T-helper 1 cell treated with Interleukin-12 subunit alpha and Interleukin-12 subunit beta and Interleukin-4 antibody, amounts not matched to agents 30 μg/mL and 1 μg/mL, for 36 hours (primary cell): ENCODE results near the gene ACBD6.

Experiments used
- H3K27ac Mint-ChIP-seq: one replicate; pipeline ENCODE4 v1.8.0; 2021; ENCODE audit warnings: mild to moderate bottlenecking, mixed read lengths
- H3K27me3 Mint-ChIP-seq: one replicate; pipeline ENCODE4 v1.8.0; 2021; ENCODE audit warnings: low read depth, mixed read lengths
- H3K36me3 Mint-ChIP-seq: one replicate; pipeline ENCODE4 v1.8.0; 2021; ENCODE audit warnings: low read depth, mixed read lengths
- H3K4me1 Mint-ChIP-seq: one replicate; pipeline ENCODE4 v1.8.0; 2021; ENCODE audit warnings: low read depth, mixed read lengths
- H3K4me3 Mint-ChIP-seq: one replicate; pipeline ENCODE4 v1.8.0; 2021; ENCODE audit warnings: mild to moderate bottlenecking, moderate library complexity, mixed read lengths
- H3K9me3 Mint-ChIP-seq: one replicate; pipeline ENCODE4 v1.8.0; 2021; ENCODE audit warnings: mixed read lengths

The ACBD6 gene

DNA sequence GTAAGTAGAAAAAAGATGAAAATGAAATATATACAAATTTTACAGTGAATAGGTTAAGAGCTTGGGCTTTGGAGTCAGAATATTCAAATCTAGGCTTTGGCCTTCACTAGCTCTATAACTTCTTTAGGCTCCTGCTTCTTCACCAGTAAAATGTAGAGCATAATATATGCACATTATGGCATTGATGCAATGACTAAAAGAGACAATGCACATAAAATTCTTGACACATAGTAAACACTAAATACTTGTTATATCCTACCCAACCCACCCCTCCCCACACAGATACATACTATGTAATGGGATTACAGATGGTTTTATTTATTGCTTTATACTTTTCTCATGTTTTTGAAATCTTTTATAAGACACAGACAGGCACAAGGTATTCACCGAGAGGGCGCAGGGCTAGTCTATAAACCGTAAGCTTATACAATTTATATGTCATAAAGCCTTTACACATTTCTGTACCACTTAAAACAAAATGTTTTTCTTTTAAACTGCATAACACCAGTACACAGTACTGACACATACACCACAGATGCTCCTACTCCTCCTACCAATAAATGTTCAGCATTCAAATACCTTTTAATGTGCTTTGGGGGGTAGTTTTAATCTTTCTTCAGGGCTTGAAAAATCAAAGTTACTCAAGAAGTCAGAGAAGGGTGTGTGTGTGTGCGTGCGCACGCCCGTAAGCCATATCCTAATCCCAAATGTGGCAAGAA, 109.8 kb downstream of the ACBD6 start:
- H3K27me3 Mint-ChIP-seq: no peaks in the 10 kb centered on the region
- no peak overlapping the region for H3K4me3 Mint-ChIP-seq
- no peak overlapping the region for H3K27ac Mint-ChIP-seq
- no peaks in the 10 kb centered on the region for H3K4me1 Mint-ChIP-seq
- peaks cover 23% of the 10 kb centered on the region for H3K36me3 Mint-ChIP-seq
- H3K9me3 Mint-ChIP-seq: peaks cover 4% of the 10 kb centered on the region

DNA sequence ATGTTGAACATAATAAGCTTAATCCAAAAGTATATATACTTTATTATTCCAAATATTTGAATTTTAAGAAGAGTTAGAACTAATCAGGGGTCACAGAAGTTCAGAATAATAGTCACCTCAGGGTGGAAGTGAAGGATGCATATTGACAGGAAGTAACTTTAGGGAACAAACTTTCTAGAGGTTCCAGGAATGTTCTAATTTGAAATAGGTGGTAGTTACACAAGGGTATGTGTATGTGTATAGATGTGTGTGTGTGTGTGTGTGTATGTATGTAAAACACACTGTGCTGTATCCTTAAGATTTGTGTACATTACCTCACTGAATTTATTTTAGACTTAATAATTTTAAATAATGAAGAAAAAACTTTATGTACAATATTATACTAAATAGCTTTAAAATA, 110.4 kb downstream of the ACBD6 start:
- Mint-ChIP-seq H3K9me3 (peaks cover 4% of the 10 kb centered on the region), H3K27ac (no peak overlapping the region), H3K36me3 (peaks cover 22% of the 10 kb centered on the region), H3K4me3 (no peak overlapping the region), H3K27me3 (no peaks in the 10 kb centered on the region), H3K4me1 (peaks cover 2% of the 10 kb centered on the region)

DNA sequence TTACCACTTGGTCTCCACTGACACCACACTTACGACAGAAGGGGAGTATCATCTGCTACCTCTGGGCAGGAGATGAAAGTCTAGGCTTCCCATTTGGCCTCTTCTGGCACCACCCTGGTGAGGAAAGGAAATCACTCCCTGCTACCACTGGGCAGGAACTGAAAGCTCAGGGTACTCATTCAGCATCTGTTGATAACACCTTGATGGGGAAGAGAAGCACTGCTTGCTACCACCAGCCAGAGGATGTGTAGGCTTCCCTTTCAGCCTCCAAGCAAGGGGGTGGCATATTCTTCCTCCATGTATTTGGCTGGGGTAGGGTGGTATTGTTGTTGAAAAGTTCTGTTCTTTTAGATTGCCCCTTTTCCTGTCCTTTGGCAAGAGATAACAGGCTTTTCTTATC, 115.0 kb downstream of the ACBD6 start:
- H3K27ac Mint-ChIP-seq: no peak overlapping the region
- no peaks in the 10 kb centered on the region for H3K27me3 Mint-ChIP-seq
- H3K4me3 Mint-ChIP-seq: no peak overlapping the region
- peaks cover 23% of the 10 kb centered on the region for H3K36me3 Mint-ChIP-seq
- peaks cover 39% of the 10 kb centered on the region for H3K9me3 Mint-ChIP-seq
- peaks cover 2% of the 10 kb centered on the region for H3K4me1 Mint-ChIP-seq

DNA sequence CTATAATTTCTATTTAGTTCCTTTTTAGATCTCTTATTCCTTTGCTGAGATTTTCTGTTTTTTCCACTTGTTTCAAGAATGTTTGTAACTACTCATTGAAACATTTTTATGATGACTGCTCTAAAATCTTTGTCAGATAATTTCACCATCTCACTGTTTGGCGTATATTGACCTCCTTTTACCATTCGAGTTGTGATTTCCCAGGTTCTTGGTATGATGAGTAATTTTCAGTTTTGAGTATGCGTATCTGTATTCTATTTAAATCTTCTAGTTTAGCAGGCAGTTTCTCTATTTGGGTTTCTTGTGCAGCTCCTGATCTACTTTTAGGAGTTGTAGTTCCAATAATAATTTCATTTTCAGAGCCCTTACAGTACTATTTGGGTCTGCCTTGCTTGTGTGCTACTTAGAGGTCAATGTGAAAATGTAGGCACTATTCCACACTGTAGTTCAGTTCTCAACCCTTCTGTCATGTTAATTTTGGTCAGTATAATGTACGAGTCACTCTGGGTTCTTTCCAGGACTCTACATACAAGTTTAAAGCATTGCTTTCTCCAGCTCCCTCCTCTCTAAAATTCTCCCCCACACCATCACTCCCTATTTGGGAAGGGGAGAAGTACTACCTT, 115.5 kb downstream of the ACBD6 start:
- Mint-ChIP-seq H3K27me3 (no peaks in the 10 kb centered on the region), H3K36me3 (peaks cover 28% of the 10 kb centered on the region), H3K27ac (no peak overlapping the region), H3K9me3 (peaks cover 45% of the 10 kb centered on the region), H3K4me3 (no peak overlapping the region), H3K4me1 (peaks cover 2% of the 10 kb centered on the region)

DNA sequence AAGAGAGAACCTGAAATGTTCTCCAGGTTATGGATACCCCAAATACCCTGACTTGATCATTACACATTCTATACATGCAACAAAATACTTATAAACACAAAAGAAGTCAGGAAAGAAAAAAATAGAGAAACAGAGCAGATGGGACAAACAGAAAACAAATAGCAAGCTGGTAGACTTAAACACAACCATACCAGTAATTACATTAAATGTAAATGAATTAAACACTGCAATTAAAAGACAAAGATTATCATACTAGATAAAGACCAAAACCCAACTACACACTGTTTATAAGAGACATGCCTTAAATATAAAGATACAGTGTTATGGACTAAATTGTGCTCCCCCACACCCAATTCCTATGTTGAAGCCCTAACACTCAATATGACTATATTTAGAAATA, 117.2 kb downstream of the ACBD6 start:
- H3K4me3 Mint-ChIP-seq: no peak overlapping the region
- no peaks in the 10 kb centered on the region for H3K27me3 Mint-ChIP-seq
- peaks cover 59% of the 10 kb centered on the region for H3K9me3 Mint-ChIP-seq
- H3K4me1 Mint-ChIP-seq: peaks cover 4% of the 10 kb centered on the region
- H3K36me3 Mint-ChIP-seq: peaks cover 28% of the 10 kb centered on the region
- H3K27ac Mint-ChIP-seq: no peak overlapping the region

DNA sequence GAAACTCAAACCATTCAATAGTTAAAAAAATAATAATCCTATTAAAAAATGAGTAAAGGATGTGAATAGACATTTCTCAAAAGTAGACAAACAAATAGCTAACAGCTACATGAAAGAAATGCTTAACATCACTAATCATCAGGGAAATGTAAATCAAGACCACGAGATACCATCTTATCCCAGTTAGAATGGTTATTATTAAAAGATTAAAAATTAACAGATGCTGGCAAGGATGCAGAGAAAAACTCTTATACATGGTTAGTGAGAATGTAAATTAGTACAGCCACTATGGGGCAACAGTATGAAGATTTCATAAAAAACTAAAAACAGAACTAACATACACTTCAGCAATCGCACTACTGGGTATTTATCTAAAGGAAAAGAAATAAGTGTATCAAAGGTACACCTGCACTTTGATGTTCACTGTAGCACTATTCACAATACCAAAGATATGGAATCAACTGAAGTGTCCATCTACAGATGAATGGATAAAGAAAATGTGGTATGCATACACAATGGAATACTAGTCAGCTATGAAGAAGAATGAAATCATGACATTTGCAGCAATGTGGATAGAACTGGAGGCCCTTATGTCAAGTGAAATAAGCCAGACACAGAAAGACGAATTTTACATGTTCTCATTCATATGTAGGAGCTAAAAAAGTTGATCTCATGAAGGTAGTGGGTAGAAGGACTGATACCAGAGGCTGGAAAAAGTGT, 117.9 kb downstream of the ACBD6 start:
- Mint-ChIP-seq H3K27me3 (no peaks in the 10 kb centered on the region), H3K4me1 (peaks cover 6% of the 10 kb centered on the region), H3K9me3 (peaks cover 66% of the 10 kb centered on the region), H3K27ac (no peak overlapping the region), H3K36me3 (peaks cover 34% of the 10 kb centered on the region), H3K4me3 (no peak overlapping the region)

DNA sequence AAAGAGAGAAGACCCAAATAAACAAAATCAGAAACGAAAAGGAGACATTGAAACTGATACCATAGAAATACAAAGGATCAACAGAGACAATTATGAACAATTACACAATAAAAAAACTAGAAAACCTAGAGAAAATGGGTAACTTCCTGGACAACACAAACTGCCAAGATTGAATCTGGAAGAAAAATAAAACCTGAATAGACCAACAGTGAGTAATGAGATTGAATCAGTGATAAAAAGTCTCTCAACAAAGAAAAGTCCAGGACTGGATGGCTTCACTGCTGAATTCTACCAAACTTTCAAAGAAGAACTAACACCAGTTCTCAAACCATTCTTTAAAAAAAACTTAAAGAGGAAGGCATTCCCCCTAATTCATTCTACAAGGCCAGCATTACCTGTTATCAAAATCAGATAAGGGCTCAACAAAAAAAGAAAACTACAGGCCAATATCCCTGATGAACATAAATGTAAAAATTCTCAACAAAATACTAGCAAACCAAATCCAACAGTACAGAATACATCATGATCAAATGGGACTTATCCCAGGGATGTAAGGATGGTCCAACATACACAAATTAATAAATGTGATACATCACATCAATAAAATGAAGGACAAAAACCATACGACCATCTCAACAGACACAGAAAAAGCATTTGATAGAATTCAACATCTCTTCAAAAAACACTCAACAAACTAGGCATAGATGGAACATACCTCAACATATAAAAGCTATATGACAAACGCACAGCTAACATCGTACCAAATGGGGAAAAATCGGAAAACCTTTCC, 119.9 kb downstream of the ACBD6 start:
- Mint-ChIP-seq H3K4me1 (peaks cover 6% of the 10 kb centered on the region), H3K9me3 (peaks cover 77% of the 10 kb centered on the region), H3K27ac (no peak overlapping the region), H3K4me3 (no peak overlapping the region), H3K27me3 (no peaks in the 10 kb centered on the region), H3K36me3 (peaks cover 37% of the 10 kb centered on the region)

DNA sequence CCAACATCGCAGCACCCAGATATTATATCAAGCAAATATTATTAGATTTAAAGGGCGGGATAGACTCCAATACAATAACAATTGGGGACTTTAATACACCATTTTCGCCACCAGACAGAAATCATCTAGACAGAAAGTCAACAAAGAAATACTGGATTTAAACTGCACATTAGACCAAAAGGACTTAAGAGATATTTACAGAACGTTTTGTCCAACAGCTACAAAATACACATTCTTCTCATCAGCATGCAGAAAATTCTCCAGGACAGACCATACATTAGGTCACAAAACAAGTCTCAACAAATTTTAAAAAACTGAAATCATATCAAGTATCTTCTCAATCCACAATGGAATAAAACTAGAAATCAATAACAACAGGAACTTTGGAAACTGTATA, 121.2 kb downstream of the ACBD6 start:
- Mint-ChIP-seq H3K4me3 (no peak overlapping the region), H3K36me3 (peaks cover 36% of the 10 kb centered on the region), H3K27me3 (no peaks in the 10 kb centered on the region), H3K27ac (no peak overlapping the region), H3K9me3 (peaks cover 77% of the 10 kb centered on the region), H3K4me1 (peaks cover 4% of the 10 kb centered on the region)

DNA sequence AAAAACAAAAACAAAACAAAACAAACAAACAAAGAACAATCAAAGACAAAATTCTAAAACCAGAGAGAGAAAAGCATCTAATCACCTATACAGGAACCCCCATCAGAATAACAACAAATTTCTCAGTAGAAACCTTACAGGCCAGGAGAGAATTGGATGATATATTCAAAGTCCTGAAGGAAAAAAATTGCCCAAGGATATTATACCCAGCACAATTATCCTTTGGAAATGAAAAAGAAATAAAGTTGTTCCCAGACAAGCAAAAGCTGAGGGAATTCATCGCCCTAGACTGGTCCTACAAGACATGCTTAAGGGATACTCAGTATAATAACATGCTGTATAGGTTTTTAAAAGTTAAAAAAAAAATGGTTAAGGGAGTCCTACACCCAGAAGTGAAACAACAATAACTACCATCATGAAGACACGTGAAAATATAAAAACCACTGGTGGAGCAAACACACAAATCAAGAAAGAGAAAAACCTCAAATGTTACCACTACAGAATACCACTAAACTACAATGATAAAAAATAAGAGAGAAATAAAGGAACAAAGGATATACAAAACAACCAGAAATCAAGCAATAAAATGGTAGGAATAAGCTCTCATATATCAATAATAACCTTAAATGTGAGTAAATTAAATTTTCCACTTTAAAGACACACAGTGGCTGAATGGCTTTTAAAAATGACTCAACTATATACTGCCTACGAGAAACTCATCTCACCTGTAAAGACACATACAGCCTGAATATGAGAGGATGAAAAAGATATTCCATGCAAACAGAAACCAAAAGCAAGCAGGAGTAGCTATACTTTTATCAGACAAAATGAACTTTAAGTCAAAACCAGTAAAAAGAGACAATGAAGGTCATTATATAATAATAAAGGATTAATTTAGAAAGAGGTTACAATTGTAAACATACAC, 121.9 kb downstream of the ACBD6 start:
- Mint-ChIP-seq H3K9me3 (peaks cover 76% of the 10 kb centered on the region), H3K4me3 (no peak overlapping the region), H3K36me3 (peaks cover 36% of the 10 kb centered on the region), H3K27ac (no peak overlapping the region), H3K4me1 (peaks cover 4% of the 10 kb centered on the region), H3K27me3 (no peaks in the 10 kb centered on the region)

DNA sequence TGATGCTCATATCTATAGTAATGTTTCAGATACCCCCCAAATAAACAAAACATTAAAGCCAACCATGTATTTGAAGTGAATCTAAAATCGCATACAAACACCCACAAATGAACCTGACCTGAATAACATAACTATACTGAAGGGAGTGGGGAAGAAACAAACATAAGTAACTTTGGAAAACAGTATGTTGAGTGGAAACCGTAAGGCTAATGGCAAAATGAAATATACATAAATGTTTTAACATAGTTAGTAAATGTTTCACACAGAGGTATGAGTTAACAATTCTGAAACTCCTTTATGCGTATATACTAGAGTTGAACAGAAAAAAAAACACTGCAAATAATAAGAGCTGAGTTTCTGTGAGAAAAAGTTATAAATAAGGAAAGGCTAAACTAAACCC, 125.6 kb downstream of the ACBD6 start:
- no peak overlapping the region for H3K27ac Mint-ChIP-seq
- H3K27me3 Mint-ChIP-seq: no peaks in the 10 kb centered on the region
- H3K4me3 Mint-ChIP-seq: no peak overlapping the region
- peaks cover 43% of the 10 kb centered on the region for H3K9me3 Mint-ChIP-seq
- peaks cover 4% of the 10 kb centered on the region for H3K4me1 Mint-ChIP-seq
- peaks cover 21% of the 10 kb centered on the region for H3K36me3 Mint-ChIP-seq

DNA sequence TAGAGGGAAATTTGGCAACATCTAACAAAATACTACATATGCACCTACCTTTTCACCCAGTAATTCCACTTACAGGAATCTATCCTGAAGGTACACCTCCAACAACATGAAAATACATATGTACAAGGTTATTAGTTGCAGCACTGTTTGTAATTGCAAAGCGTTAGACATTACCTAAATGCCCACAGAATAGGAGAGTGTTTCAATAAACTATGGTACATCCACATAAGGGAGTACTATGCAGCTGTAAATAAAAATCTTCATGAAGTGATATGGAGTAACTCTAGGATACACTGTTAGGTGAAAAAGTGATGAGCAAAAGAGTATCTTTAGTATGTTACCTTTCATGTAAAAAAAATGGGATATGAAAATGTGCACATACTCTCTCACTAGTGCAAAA, 126.1 kb downstream of the ACBD6 start:
- Mint-ChIP-seq H3K36me3 (peaks cover 20% of the 10 kb centered on the region), H3K27me3 (no peaks in the 10 kb centered on the region), H3K9me3 (peaks cover 41% of the 10 kb centered on the region), H3K27ac (no peak overlapping the region), H3K4me1 (peaks cover 4% of the 10 kb centered on the region), H3K4me3 (no peak overlapping the region)

DNA sequence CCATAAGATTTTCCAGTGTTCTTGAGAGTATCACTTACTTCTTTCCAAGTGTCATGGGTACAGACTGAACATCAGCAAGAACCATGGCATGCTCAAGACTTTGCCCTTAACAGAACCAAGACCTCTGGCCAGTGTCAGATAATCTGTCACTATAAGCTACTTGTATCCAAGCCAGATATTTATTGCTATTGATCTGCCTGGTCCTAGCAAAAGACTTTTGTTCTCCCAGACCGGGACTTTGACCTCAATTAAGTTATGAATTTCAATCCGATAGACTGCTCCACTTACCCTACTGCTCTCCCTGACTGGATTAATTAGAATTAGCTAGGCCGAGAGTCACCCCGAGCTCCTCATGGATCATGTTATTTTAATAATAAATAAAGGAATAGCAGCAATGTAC, 129.6 kb downstream of the ACBD6 start:
- no peak overlapping the region for H3K27ac Mint-ChIP-seq
- H3K9me3 Mint-ChIP-seq: peaks cover 11% of the 10 kb centered on the region
- no peak overlapping the region for H3K4me3 Mint-ChIP-seq
- H3K36me3 Mint-ChIP-seq: peaks cover 5% of the 10 kb centered on the region
- no peaks in the 10 kb centered on the region for H3K4me1 Mint-ChIP-seq
- H3K27me3 Mint-ChIP-seq: no peaks in the 10 kb centered on the region

DNA sequence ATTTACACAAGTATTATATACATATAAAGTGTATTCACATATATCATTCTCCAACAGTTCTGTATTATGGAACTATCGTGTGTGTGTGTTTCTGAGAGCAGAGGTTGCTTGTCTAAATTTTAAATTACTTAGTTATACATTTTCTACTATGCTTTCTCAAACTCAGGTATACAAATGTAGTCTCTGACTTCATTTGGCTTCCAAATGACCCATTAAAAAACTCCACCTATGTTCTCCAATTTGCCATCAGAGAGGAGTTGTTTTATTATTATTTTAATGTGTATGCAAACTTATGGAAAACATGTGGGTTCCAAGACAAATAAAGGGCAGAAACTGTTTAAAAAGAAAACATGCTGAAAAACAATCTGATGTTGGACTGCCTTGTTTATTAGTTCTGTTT, 131.8 kb downstream of the ACBD6 start:
- Mint-ChIP-seq H3K27me3 (no peaks in the 10 kb centered on the region), H3K36me3 (no peaks in the 10 kb centered on the region), H3K27ac (no peak overlapping the region), H3K4me1 (no peaks in the 10 kb centered on the region), H3K4me3 (no peak overlapping the region), H3K9me3 (no peaks in the 10 kb centered on the region)

DNA sequence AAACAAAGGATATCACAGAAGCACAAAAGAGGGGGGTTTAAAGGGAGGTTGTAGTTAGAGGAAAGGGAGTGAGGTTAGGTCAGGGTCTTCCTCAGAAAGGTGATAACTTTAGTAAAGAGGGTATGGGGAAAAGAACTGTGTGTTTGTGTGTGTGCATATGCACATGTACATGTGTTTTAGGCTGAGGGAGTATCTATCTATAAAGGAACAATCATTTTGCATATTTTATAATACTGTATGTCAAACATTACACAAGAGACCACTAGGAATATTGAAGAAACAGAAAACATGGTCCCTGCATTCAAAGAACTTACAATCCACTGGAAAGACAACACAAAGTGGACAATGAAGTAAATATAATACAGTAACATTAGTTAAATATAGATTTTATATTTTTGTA, 132.2 kb downstream of the ACBD6 start:
- no peak overlapping the region for H3K27ac Mint-ChIP-seq
- no peaks in the 10 kb centered on the region for H3K9me3 Mint-ChIP-seq
- H3K27me3 Mint-ChIP-seq: no peaks in the 10 kb centered on the region
- H3K4me3 Mint-ChIP-seq: no peak overlapping the region
- H3K4me1 Mint-ChIP-seq: no peaks in the 10 kb centered on the region
- H3K36me3 Mint-ChIP-seq: no peaks in the 10 kb centered on the region
